ENCODE results near the gene CARD14.

Gene CARD14

GRCh38 chr17:80220054-80220735 is 50.4 kb downstream of the CARD14 start, which contains the start of the genes SGSH and SLC26A11:
Gene SGSH (minus strand): TSS chr17:80220333. CDS start chr17:80220313, 20 bp downstream.
Gene SLC26A11 (plus strand): TSS chr17:80220427. CDS start chr17:80221561, 1,134 bp downstream.
- peak within 1 kb of the TSS; percentile 97 for H3K4me3 ChIP-seq (ENCODE audit: low read length)
- H3K9me2 ChIP-seq (replicated peaks; ENCODE audit: insufficient read depth, low read length) = no peaks in the 10 kb centered on the region
- H3K4me1 ChIP-seq (ENCODE audit: low read length) = peaks cover 7% of the 10 kb centered on the region
- H2AFZ ChIP-seq (ENCODE audit: low read length) = peak within 1 kb of the TSS; percentile 89
- peak within 1 kb of the TSS; percentile 87 for H3K27ac ChIP-seq (ENCODE audit: low read length)
- no peaks in the 10 kb centered on the region for H3K9me3 ChIP-seq (replicated peaks; ENCODE audit: insufficient read depth, low read length)
- peak; percentile 59 for DNase-seq
- TF ChIP-seq EZH2 (optimal IDR thresholded peaks at IDR 0.05; ENCODE audit: low read depth, low read length) (no peak), EZH2phosphoT487 (IDR thresholded peaks at IDR 0.05; ENCODE audit: low read length) (no peak)
- TF ChIP-seq, protein P1, sequence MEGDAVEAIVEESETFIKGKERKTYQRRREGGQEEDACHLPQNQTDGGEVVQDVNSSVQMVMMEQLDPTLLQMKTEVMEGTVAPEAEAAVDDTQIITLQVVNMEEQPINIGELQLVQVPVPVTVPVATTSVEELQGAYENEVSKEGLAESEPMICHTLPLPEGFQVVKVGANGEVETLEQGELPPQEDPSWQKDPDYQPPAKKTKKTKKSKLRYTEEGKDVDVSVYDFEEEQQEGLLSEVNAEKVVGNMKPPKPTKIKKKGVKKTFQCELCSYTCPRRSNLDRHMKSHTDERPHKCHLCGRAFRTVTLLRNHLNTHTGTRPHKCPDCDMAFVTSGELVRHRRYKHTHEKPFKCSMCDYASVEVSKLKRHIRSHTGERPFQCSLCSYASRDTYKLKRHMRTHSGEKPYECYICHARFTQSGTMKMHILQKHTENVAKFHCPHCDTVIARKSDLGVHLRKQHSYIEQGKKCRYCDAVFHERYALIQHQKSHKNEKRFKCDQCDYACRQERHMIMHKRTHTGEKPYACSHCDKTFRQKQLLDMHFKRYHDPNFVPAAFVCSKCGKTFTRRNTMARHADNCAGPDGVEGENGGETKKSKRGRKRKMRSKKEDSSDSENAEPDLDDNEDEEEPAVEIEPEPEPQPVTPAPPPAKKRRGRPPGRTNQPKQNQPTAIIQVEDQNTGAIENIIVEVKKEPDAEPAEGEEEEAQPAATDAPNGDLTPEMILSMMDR (IDR thresholded peaks at IDR 0.05; ENCODE audit: low read length) = no peak
- H3K9ac ChIP-seq (ENCODE audit: low read length) = peak within 1 kb of the TSS; percentile 92
- peaks cover 10% of the 10 kb centered on the region for H3F3A ChIP-seq (ENCODE audit: insufficient read depth, low read length)
- H4K20me1 ChIP-seq (ENCODE audit: insufficient read depth, low read length) = no peaks in the 10 kb centered on the region
- no peaks in the 10 kb centered on the region for H3K27me3 ChIP-seq (replicated peaks; ENCODE audit: insufficient read depth, low read length)
- H3K79me2 ChIP-seq (ENCODE audit: low read length) = peaks cover 32% of the 10 kb centered on the region
- peak within 1 kb of the TSS; percentile 91 for H3K4me2 ChIP-seq (ENCODE audit: low read depth, low read length)
- no peaks in the 10 kb centered on the region for H3K36me3 ChIP-seq (replicated peaks; ENCODE audit: insufficient read depth, low read length)

DNA sequence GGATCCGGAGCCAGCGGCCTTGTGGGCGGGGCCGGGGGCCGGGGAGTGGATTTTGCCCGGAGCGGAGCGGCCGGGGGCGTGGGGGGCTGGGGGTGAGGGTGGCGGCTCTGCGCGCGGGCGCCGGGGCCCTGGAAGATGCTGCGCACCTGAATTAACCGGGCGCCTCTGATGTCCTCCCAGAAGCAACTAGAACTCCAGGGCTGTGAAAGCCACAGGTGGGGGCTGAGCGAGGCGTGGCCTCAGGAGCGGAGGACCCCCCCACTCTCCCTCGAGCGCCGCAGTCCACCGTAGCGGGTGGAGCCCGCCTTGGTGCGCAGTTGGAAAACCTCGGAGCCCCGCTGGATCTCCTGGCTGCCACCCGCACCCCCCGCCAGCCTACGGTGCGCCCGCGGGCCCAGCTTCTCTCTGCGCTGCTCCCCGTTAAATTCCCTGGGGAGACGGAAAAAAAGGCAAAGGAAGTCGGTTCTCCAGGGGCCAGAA is 50.9 kb downstream of the CARD14 start:
- no peak for DNase-seq

DNA sequence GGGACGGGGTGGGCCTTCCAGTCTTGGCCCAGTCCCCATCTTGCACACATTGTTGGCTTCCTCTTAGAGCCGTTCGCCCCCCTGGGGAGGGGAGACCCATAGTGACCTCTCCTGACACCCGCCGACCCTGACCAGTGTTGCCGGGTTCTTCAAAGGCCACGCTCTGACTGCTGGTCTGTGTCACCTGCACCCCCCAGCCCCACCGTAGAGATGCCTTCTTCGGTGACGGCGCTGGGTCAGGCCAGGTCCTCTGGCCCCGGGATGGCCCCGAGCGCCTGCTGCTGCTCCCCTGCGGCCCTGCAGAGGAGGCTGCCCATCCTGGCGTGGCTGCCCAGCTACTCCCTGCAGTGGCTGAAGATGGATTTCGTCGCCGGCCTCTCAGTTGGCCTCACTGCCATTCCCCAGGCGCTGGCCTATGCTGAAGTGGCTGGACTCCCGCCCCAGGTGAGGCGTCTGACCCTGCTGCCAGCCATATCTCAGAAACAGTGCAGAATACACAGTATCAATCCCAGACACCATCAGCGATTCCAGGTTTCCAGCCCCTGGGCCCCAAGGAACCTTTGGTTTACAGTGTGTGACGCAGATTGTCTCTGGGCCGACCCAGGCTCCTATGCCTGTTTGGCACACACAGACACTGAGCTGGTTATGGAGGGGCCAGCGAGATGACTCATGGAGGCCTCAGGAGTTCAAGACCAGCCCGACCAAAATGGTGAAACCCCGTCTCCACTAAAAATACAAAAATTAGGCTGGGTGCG is 51.7 kb downstream of the CARD14 start:
- H2AFZ ChIP-seq (ENCODE audit: low read length) = no peak overlapping the region
- no peak overlapping the region for H3K4me3 ChIP-seq (ENCODE audit: low read length)

More for the DNA sequence above, 50.9 kb downstream of the CARD14 start:
- Histone ChIP-seq H3K79me2 (ENCODE audit: low read length) (peaks cover 32% of the 10 kb centered on the region), H4K20me1 (ENCODE audit: insufficient read depth, low read length) (no peaks in the 10 kb centered on the region), H3F3A (ENCODE audit: insufficient read depth, low read length) (peaks cover 10% of the 10 kb centered on the region), H3K9me2 (replicated peaks; ENCODE audit: insufficient read depth, low read length) (no peaks in the 10 kb centered on the region), H3K27ac (ENCODE audit: low read length) (no peak overlapping the region), H3K4me2 (ENCODE audit: low read depth, low read length) (peak overlapping the region; percentile 91; the same call in 1 of the 2 replicates), H2AFZ (ENCODE audit: low read length) (peak overlapping the region; percentile 89), H3K27me3 (replicated peaks; ENCODE audit: insufficient read depth, low read length) (no peaks in the 10 kb centered on the region), H3K4me3 (ENCODE audit: low read length) (peak overlapping the region; percentile 97), H3K4me1 (ENCODE audit: low read length) (peaks cover 7% of the 10 kb centered on the region), H3K9me3 (replicated peaks; ENCODE audit: insufficient read depth, low read length) (no peaks in the 10 kb centered on the region), H3K36me3 (replicated peaks; ENCODE audit: insufficient read depth, low read length) (no peaks in the 10 kb centered on the region), H3K9ac (ENCODE audit: low read length) (peak overlapping the region; percentile 92; the same call in 1 of the 2 replicates)
- TF ChIP-seq EZH2 (optimal IDR thresholded peaks at IDR 0.05; ENCODE audit: low read depth, low read length) (no peak), EZH2phosphoT487 (IDR thresholded peaks at IDR 0.05; ENCODE audit: low read length) (no peak)
- TF ChIP-seq, protein P1 (IDR thresholded peaks at IDR 0.05; ENCODE audit: low read length) = no peak

More for the DNA sequence above, 51.7 kb downstream of the CARD14 start:
- TF ChIP-seq EZH2phosphoT487 (IDR thresholded peaks at IDR 0.05; ENCODE audit: low read length) = no peak
- TF ChIP-seq, protein P1 (IDR thresholded peaks at IDR 0.05; ENCODE audit: low read length) = no peak
- TF ChIP-seq EZH2 (optimal IDR thresholded peaks at IDR 0.05; ENCODE audit: low read depth, low read length) = no peak
- DNase-seq = no peak
- H3K27ac ChIP-seq (ENCODE audit: low read length) = no peak overlapping the region
- no peak overlapping the region for H3K4me2 ChIP-seq (ENCODE audit: low read depth, low read length)
- no peaks in the 10 kb centered on the region for H4K20me1 ChIP-seq (ENCODE audit: insufficient read depth, low read length)
- H3K36me3 ChIP-seq (replicated peaks; ENCODE audit: insufficient read depth, low read length) = no peaks in the 10 kb centered on the region
- H3K79me2 ChIP-seq (ENCODE audit: low read length) = peaks cover 32% of the 10 kb centered on the region
- peaks cover 10% of the 10 kb centered on the region for H3F3A ChIP-seq (ENCODE audit: insufficient read depth, low read length)
- peaks cover 7% of the 10 kb centered on the region for H3K4me1 ChIP-seq (ENCODE audit: low read length)
- no peaks in the 10 kb centered on the region for H3K27me3 ChIP-seq (replicated peaks; ENCODE audit: insufficient read depth, low read length)
- H3K9me3 ChIP-seq (replicated peaks; ENCODE audit: insufficient read depth, low read length) = no peaks in the 10 kb centered on the region
- H3K9ac ChIP-seq (ENCODE audit: low read length) = no peak overlapping the region
- H3K9me2 ChIP-seq (replicated peaks; ENCODE audit: insufficient read depth, low read length) = no peaks in the 10 kb centered on the region

Measured in MM.1S (cell line).